GM13976 (cell line): ENCODE data around the gene AP1AR.
"Not testable (repeated sequence)": the region's sequence is repeated elsewhere in the genome, so short reads cannot be mapped to it uniquely, and the experiment has no call there.

Experiments used
- DNase-seq: peaks from one replicate; pipeline ENCODE4 v3.0.0; 2012; ENCODE audit warnings: low spot score
- in situ Hi-C: fragments of 300-500 bp; cut with MboI; formaldehyde crosslinking; loops from one replicate; pipeline ENCODE4 v1.12.0; 2022; ENCODE audit warnings: low sequenced_read_pairs, mixed read lengths, inconsistent platforms; ENCODE audit not compliant: unreplicated experiment
- TF ChIP-seq, protein P1 (sequence below): IDR thresholded peaks from 2 replicates; pipeline ENCODE4 v1.5.1; 2012; ENCODE audit warnings: borderline replicate concordance, mild to moderate bottlenecking; ENCODE audit not compliant: insufficient read depth; ENCODE audit errors: extremely low read depth, missing control alignments, control extremely low read depth

Gene AP1AR

DNA sequence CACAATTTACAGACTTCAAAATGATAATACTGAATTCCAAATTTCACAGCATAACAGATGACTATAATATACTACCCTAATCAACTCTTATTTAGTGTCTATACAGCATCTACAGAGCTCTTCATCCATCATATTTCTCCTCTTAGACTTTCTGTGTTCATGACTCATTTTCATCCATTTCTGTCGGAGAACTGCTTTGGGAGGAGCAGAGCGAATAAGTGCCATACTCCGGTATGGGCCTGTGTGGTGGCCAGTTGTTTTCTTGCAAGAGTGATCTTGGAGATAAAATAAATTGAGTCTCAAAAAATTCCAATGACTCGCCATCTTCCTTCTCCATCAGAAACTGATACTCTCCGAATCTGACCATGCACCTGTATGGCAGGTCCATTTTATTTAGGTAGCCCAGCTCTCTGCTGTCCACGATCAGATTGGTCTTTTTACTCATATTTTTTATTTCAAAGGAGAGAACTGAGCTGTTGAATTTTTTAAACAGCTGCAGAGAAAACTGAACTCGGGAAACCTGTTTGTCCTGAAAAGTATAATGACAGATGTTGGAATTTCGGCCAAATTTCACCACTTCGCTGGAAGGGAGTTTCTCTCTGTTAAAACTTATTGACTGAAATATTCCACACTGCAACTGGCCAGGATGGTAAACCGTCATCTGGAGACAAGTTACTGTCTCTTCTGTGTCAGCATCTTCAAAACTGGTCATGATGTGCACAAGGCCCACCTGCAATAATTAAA, 46.3 kb downstream of the AP1AR start:
- no peak for DNase-seq

DNA sequence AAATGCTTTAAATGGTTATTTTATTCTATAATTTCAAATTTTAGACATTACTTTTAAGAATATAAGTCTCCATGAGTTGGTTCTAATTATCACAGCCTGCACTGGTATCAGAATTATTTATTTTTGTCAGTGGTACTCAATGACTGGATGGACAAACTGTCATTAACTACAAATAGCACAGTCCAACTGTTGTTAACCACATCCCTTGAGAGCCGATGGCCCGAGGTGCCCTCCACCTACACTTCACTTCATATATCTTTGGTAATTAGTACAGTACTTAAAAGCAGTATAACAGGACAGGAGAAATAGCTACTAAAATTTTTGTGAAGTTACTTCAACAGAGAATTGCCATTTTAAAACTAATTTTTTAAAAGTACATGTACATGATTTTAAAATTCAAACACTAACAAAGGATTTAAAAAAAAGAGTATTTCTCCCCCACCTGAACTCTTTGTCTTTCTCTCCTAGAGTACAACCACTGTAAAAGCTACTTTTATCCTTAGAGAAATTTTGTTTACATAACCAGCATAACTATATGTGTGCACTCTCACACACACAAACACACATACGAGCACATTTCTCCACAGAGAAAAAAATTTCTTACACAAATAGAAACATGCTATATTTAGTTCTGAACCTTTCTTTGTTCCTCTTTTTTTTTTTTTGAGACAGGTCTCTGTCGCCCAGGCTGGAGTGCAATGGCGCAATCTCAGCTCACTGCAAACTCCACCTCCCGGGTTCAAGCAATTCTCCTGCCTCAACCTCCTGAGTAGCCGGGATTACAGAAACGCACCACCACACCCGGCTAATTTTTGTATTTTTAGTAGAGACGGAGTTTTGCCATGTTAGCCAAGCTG, 47.7 kb downstream of the AP1AR start:
- TF ChIP-seq, protein P1, sequence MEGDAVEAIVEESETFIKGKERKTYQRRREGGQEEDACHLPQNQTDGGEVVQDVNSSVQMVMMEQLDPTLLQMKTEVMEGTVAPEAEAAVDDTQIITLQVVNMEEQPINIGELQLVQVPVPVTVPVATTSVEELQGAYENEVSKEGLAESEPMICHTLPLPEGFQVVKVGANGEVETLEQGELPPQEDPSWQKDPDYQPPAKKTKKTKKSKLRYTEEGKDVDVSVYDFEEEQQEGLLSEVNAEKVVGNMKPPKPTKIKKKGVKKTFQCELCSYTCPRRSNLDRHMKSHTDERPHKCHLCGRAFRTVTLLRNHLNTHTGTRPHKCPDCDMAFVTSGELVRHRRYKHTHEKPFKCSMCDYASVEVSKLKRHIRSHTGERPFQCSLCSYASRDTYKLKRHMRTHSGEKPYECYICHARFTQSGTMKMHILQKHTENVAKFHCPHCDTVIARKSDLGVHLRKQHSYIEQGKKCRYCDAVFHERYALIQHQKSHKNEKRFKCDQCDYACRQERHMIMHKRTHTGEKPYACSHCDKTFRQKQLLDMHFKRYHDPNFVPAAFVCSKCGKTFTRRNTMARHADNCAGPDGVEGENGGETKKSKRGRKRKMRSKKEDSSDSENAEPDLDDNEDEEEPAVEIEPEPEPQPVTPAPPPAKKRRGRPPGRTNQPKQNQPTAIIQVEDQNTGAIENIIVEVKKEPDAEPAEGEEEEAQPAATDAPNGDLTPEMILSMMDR: no peak
- no peak for DNase-seq
- in situ Hi-C loops: no loop called here

More for the DNA sequence above, 46.3 kb downstream of the AP1AR start:
- in situ Hi-C loops: no loop called here
- TF ChIP-seq, protein P1: no peak

DNA sequence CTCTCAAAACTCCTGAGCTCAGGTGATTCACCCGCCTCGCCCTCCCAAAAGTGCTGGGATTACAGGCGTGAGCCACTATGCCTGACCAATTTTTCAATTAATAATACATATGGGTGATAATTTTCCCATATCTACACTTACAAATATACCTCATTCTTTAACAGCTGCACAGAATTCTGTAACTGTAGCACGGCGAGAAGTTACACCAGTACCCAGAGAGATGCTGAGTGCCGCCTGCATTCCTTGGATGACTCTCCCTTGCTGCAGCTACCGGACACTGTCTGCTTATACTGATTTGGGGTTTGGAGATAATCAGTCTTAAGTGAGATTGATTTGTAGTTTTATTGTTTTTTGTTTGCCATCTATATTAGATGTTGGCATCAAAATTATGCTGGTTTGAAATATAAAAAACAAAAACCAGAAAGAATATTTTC, 48.3 kb downstream of the AP1AR start:
- TF ChIP-seq, protein P1: no peak

DNA sequence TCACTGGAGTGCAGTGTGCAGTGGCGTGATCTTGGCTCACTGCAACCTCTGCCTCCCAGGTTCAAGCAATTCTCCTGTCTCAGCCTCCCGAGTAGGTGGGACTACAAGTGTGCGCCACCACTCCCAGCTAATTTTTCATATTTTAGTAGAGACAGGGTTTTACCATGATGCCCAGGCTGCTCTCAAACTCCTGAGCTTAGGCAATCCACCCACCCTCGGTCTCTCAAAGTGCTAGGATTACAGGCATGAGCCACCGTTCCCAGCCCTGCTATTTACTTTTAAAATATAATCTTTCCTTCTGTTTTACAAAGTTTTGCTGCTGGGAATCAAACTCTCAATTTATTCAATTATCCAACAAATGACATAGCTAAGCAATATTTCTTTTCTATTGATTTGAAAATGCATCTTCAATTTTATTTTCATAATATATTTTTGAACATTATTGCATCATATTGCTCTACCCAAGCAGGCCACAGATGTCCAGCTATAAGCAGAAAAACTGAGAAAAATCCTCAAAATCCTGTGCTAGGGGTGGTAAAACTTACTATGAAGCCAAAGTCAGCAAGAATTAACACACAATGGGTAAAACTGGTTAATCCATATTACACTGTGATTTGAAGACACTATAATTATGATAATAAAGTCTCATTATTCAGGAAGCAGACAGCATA, 48.9 kb downstream of the AP1AR start:
- TF ChIP-seq, protein P1: no peak
- in situ Hi-C loops: no loop called here
- no peak for DNase-seq

More for the DNA sequence above, 48.3 kb downstream of the AP1AR start:
- no peak for DNase-seq
- in situ Hi-C loops: no loop called here

DNA sequence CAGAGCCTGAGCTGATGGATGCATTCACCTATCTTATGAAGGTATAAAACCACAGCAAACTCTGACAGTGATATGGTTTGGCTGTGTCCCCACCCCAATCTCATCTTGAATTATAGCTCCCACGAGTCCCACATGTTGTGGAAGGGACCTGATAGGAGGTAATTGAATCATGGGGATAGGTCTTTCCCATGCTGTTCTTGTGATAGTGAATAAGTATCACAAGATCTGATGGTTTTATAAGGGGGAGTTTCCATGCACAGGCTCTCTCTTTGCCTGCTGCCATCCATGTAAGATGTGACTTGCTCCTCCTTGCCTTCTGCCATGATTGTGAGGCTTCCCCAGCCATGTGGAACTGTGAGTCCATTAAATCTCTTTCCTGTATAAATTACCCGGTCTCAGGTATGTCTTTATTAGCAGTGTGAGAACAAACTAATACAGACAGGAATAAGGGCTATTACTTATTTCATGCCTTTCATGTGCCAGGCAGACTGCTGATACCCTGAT, 50.4 kb downstream of the AP1AR start:
- DNase-seq, in situ Hi-C loops: not testable (repeated sequence)

DNA sequence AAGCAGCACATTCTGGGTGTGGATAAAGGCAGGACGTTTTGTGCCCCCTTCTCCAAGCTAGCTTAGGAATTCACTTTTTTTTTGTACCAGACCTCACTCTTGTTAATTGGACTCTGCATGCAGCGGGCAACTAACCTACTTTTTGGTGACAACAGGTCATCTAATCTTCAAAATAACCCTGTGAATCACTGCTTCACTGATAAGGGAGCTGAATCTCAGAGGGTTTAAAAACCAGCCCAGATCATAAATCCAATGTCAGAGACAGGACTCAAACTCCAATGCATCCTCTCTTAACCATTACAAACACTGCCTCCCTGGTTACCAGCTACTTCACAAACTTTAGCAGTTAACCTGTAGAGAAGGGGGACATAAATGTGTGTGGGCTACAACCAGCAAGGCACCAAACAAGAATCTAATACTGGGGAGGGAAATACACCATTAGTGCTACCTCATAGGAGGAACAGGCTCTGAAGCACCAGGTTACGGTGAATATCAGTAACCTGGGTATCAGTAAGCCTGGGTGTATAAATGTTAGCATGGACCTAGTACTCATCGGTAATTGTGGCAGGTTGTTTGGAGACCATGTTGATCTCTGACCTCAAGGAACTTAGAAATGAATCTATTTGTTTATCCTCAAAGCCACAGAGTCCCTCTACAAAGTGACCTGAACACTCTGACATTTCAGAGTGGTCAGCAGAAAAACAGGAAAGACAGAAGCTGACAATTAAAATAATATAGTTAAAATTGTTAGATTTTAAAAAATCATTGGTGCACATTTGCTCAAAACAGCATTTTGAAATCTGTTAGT, 51.5 kb downstream of the AP1AR start:
- TF ChIP-seq, protein P1: no peak
- DNase-seq: no peak
- in situ Hi-C loops: no loop called here
